H9 (cell line): Measurements from ENCODE around the gene CTR9. TPM values are rescaled to one million over a fixed set of nuclear protein-coding genes. Genes with fewer than 3 reads are reported as not detected.

ENCODE experiments used
- DNase-seq: peaks from one replicate; pipeline ENCODE4 v3.0.0-alpha.2; 2017
- H2AFZ ChIP-seq: one replicate; pipeline ENCODE4 v1.6.1; 2013; ENCODE audit warnings: mild to moderate bottlenecking, low read length, control low read depth, moderate library complexity
- H2AK5ac ChIP-seq: 2 replicates; pipeline ENCODE4 v1.6.1; 2013; ENCODE audit warnings: low read length, control low read depth, mixed read lengths; ENCODE audit not compliant: insufficient read length
- H2BK120ac ChIP-seq: one replicate; pipeline ENCODE4 v1.6.1; 2013; ENCODE audit warnings: low read depth, mild to moderate bottlenecking, low read length, control low read depth, inconsistent platforms; ENCODE audit not compliant: poor library complexity, severe bottlenecking
- H2BK12ac ChIP-seq: 2 replicates; pipeline ENCODE4 v1.6.1; 2013; ENCODE audit warnings: low read length, control low read depth, mixed read lengths, low read depth; ENCODE audit not compliant: insufficient read length
- H2BK15ac ChIP-seq: 2 replicates; pipeline ENCODE4 v1.6.1; 2013; ENCODE audit warnings: low read depth, low read length, control low read depth
- H2BK20ac ChIP-seq: one replicate; pipeline ENCODE4 v1.6.1; 2013; ENCODE audit warnings: low read depth, mild to moderate bottlenecking, low read length, control low read depth, inconsistent platforms; ENCODE audit not compliant: poor library complexity, severe bottlenecking
- H2BK5ac ChIP-seq: 2 replicates; pipeline ENCODE4 v1.6.1; 2013; ENCODE audit warnings: low read length, control low read depth, mixed read lengths; ENCODE audit not compliant: insufficient read length
- H3K14ac ChIP-seq: 2 replicates; pipeline ENCODE4 v1.6.1; 2013; ENCODE audit warnings: low read length, control low read depth; ENCODE audit not compliant: insufficient read depth
- H3K18ac ChIP-seq: 2 replicates; pipeline ENCODE4 v1.6.1; 2013; ENCODE audit warnings: low read depth, mild to moderate bottlenecking, mixed read lengths, low read length, control low read depth; ENCODE audit not compliant: insufficient read length
- H3K23ac ChIP-seq: 2 replicates; pipeline ENCODE4 v1.6.1; 2013; ENCODE audit warnings: low read length, control low read depth, mixed read lengths, low read depth; ENCODE audit not compliant: insufficient read length
- H3K23me2 ChIP-seq: 2 replicates; pipeline ENCODE4 v1.6.1; 2013; ENCODE audit warnings: low read depth, mild to moderate bottlenecking, mixed read lengths, low read length, control low read depth; ENCODE audit not compliant: insufficient read length, poor library complexity, severe bottlenecking
- H3K27ac ChIP-seq: 2 replicates; pipeline ENCODE4 v1.5.1; 2013; ENCODE audit warnings: low read length, control low read depth, mixed read lengths, low read depth; ENCODE audit not compliant: insufficient read length
- H3K27me3 ChIP-seq: 2 replicates; pipeline ENCODE4 v1.6.1; 2013; ENCODE audit warnings: low read length, control low read depth, inconsistent platforms; ENCODE audit not compliant: insufficient read depth
- H3K4ac ChIP-seq: 2 replicates; pipeline ENCODE4 v1.6.1; 2013; ENCODE audit warnings: low read depth, mild to moderate bottlenecking, control low read depth, inconsistent platforms, low read length, moderate library complexity
- H3K4me1 ChIP-seq: 2 replicates; pipeline ENCODE4 v1.6.1; 2013; ENCODE audit warnings: low read length, control low read depth, inconsistent platforms; ENCODE audit not compliant: insufficient read depth
- H3K4me2 ChIP-seq: 2 replicates; pipeline ENCODE4 v1.6.1; 2013; ENCODE audit warnings: low read length, control low read depth, mixed read lengths; ENCODE audit not compliant: insufficient read length, insufficient read depth
- H3K56ac ChIP-seq: 2 replicates; pipeline ENCODE4 v1.6.1; 2013; ENCODE audit warnings: low read depth, mild to moderate bottlenecking, mixed read lengths, low read length, control low read depth; ENCODE audit not compliant: insufficient read length
- H3K79me1 ChIP-seq: 2 replicates; pipeline ENCODE4 v1.6.1; 2013; ENCODE audit warnings: low read depth, mild to moderate bottlenecking, moderate library complexity, low read length, control low read depth, inconsistent platforms; ENCODE audit not compliant: insufficient read depth, poor library complexity, severe bottlenecking
- H3K79me2 ChIP-seq: 2 replicates; pipeline ENCODE4 v1.6.1; 2013; ENCODE audit warnings: low read length, control low read depth, inconsistent platforms; ENCODE audit not compliant: insufficient read depth
- H3K9ac ChIP-seq: 2 replicates; pipeline ENCODE4 v1.6.1; 2013; ENCODE audit warnings: low read length, control low read depth, mixed read lengths; ENCODE audit not compliant: insufficient read length; ENCODE audit errors: extremely low read depth
- H3K9me3 ChIP-seq: one replicate; pipeline ENCODE4 v1.6.1; 2013; ENCODE audit warnings: low read depth, low read length, inconsistent platforms; ENCODE audit not compliant: control insufficient read depth
- H3T11ph ChIP-seq: one replicate; pipeline ENCODE4 v1.6.1; 2013; ENCODE audit warnings: mild to moderate bottlenecking, low read length, control low read depth, inconsistent platforms
- H4K20me1 ChIP-seq: one replicate; pipeline ENCODE4 v1.6.1; 2013; ENCODE audit not compliant: control insufficient read depth, insufficient read length, insufficient read depth
- H4K5ac ChIP-seq: 2 replicates; pipeline ENCODE4 v1.6.1; 2013; ENCODE audit warnings: low read depth, mild to moderate bottlenecking, mixed read lengths, low read length, control low read depth; ENCODE audit not compliant: insufficient read length
- H4K8ac ChIP-seq: replicated peaks from 2 replicates; pipeline ENCODE4 v1.6.1; 2013; ENCODE audit warnings: low read length, control low read depth, mixed read lengths, low read depth; ENCODE audit not compliant: insufficient read length
- H4K91ac ChIP-seq: 2 replicates; pipeline ENCODE4 v1.6.1; 2013; ENCODE audit warnings: low read depth, mild to moderate bottlenecking, moderate library complexity, mixed read lengths, low read length, control low read depth; ENCODE audit not compliant: insufficient read length
- H3K27ac Mint-ChIP-seq, 3 experiments: 2 replicates in 2 of 3; 3 replicates in 1 of 3; pipeline ENCODE4 v1.8.0; 2020 to 2021; ENCODE audit warnings: mixed read lengths in 3 of 3, mild to moderate bottlenecking in 1 of 3, moderate library complexity in 1 of 3
- H3K27me3 Mint-ChIP-seq: 2 replicates; pipeline ENCODE4 v1.8.0; 2021; ENCODE audit warnings: low read depth, mild to moderate bottlenecking, moderate library complexity, mixed read lengths
- H3K36me3 Mint-ChIP-seq, 3 experiments: 2 replicates in 2 of 3; 3 replicates in 1 of 3; pipeline ENCODE4 v1.8.0; 2020 to 2021; ENCODE audit warnings: low read depth in 3 of 3, mixed read lengths in 3 of 3; ENCODE audit not compliant: insufficient read depth in 1 of 3
- H3K4me1 Mint-ChIP-seq, 2 experiments: 2 replicates each; pipeline ENCODE4 v1.8.0; 2020; ENCODE audit warnings: mixed read lengths in 2 of 2
- H3K4me3 Mint-ChIP-seq, 2 experiments: 2 replicates in 1 of 2; 3 replicates in 1 of 2; pipeline ENCODE4 v1.8.0; 2020 to 2021; ENCODE audit warnings: mild to moderate bottlenecking in 2 of 2, mixed read lengths in 2 of 2, moderate library complexity in 1 of 2
- H3K9me3 Mint-ChIP-seq, 2 experiments: 2 replicates in 1 of 2; 3 replicates in 1 of 2; pipeline ENCODE4 v1.8.0; 2020; ENCODE audit warnings: mild to moderate bottlenecking in 2 of 2, mixed read lengths in 2 of 2, moderate library complexity in 1 of 2
- CTCF ChIP-seq: fragments of 200-600 bp; sonication (generic); conservative IDR thresholded peaks from 3 replicates; pipeline ENCODE4 v1.8.0; 2021; ENCODE audit warnings: antibody characterized with exemption, mild to moderate bottlenecking
- WGBS: extraction: QIAGEN DNeasy Blood & Tissue Kit; methylation state at CpG from one replicate; pipeline ENCODE4 v1.1.7; 2013; ENCODE audit warnings: missing lambda C conversion rate, low lambda C conversion rate, mixed read lengths; ENCODE audit not compliant: insufficient read length; ENCODE audit errors: extremely low coverage; 5-methylcytosine and 5-hydroxymethylcytosine counted together
- total RNA-seq: library from RNA; stranded (reverse); gene quantifications from 2 replicates; pipeline ENCODE4 v1.2.1, GENCODE V29; 2021

The CTR9 gene
- total RNA-seq, 1 experiment from 2014 or later, result 37.5 TPM

DNA sequence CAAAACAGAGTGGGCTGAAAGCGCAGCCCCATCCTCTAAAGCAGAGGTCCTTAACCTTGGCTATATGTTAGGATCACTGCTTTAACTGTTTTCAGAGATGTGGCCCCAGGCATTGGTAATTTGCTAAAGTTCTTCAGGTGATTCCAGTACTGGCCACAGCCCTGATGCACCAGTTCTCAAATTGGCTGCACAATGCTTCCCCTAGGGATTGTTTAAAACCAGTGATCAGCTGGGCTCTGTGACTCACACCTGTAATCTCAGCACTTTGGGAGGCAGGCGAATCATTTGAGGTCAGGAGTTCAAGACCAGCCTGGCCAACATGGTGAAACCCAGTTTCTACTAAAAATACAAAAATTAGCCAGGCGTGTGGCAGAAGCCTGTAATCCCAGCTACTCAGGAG lies 49.1 kb upstream of the CTR9 start:
- Histone ChIP-seq H2BK12ac (no peak overlapping the region), H4K91ac (no peak overlapping the region), H4K20me1 (no peaks in the 10 kb centered on the region), H3K4me1 (no peaks in the 10 kb centered on the region), H3T11ph (no peak overlapping the region), H3K14ac (no peak overlapping the region), H2BK20ac (no peak overlapping the region), H2AK5ac (no peak overlapping the region), H2BK120ac (no peak overlapping the region), H3K9ac (no peak overlapping the region), H4K8ac (no peak overlapping the region), H3K4me2 (no peak overlapping the region), H3K27ac (no peak overlapping the region), H3K79me2 (no peaks in the 10 kb centered on the region), H3K56ac (no peak overlapping the region), H2BK5ac (no peak overlapping the region), H3K4ac (no peak overlapping the region), H2BK15ac (no peak overlapping the region), H3K18ac (no peak overlapping the region), H3K27me3 (no peaks in the 10 kb centered on the region), H3K79me1 (no peaks in the 10 kb centered on the region), H3K23ac (no peak overlapping the region), H4K5ac (no peak overlapping the region), H3K23me2 (no peaks in the 10 kb centered on the region), H3K9me3 (no peaks in the 10 kb centered on the region), H2AFZ (no peak overlapping the region)
- Mint-ChIP-seq H3K27ac (no peak overlapping the region), H3K27me3 (no peaks in the 10 kb centered on the region; the same call in 1 of the 2 replicates), H3K4me1 (peaks cover 0 to 2% of the 10 kb centered on the region in 2 experiments; a peak in 1 of 4 replicates), H3K36me3 (peaks cover 4 to 18% (median 12%) of the 10 kb centered on the region in 3 experiments), H3K9me3 (peaks cover 10 to 20% of the 10 kb centered on the region in 2 experiments; a peak in 4 of 5 replicates), H3K4me3 (no peak overlapping the region)
- TF ChIP-seq CTCF, result no peak
- WGBS, result no CpG with 5 or more reads among the region's 3 CpGs
- no peak for DNase-seq
